Brain microvascular endothelial cell (primary cell): ENCODE data around the gene SRRM5.
A peak's percentile ranks its signal among the peaks of the same experiment; 100 is the strongest.

Experiments used
- DNase-seq: peaks from one replicate; pipeline ENCODE4 v3.0.0-alpha.2; 2020
- H3K27ac ChIP-seq: fragments of 250-450 bp; sonication (Bioruptor Pico); 2 replicates; pipeline ENCODE4 v1.5.1; 2020; ENCODE audit warnings: mild to moderate bottlenecking, moderate library complexity
- H3K27me3 ChIP-seq: fragments of 250-450 bp; sonication (Bioruptor Pico); replicated peaks from 2 replicates; pipeline ENCODE4 v1.5.1; 2020; ENCODE audit warnings: mild to moderate bottlenecking
- H3K36me3 ChIP-seq: fragments of 250-450 bp; sonication (Bioruptor Pico); replicated peaks from 2 replicates; pipeline ENCODE4 v1.5.1; 2020; ENCODE audit warnings: mild to moderate bottlenecking
- H3K4me3 ChIP-seq: 2 replicates; pipeline ENCODE4 v1.5.1; 2011; ENCODE audit warnings: low read depth, mild to moderate bottlenecking, control low read depth, low read length, moderate library complexity
- in situ Hi-C: cut with HindIII; loops from 2 replicates; pipeline ENCODE4 v1.10.0; 2017; ENCODE audit warnings: low sequenced_read_pairs, low pct_ligation_motif_present
- TF ChIP-seq, protein P1 (sequence below): IDR thresholded peaks from 2 replicates; pipeline ENCODE4 v1.5.1; 2011; ENCODE audit warnings: low read depth, mild to moderate bottlenecking, moderate library complexity, low read length, control low read depth, inconsistent platforms; ENCODE audit errors: missing control alignments

Gene SRRM5

GRCh38 chr19:43594710-43595604 lies 16.9 kb upstream of the SRRM5 start:
- no peaks in the 10 kb centered on the region for H3K27me3 ChIP-seq
- peak overlapping the region; percentile 100 for H3K27ac ChIP-seq
- peak overlapping the region; percentile 78 for H3K4me3 ChIP-seq
- in situ Hi-C loops, result no loop called here
- TF ChIP-seq, protein P1, sequence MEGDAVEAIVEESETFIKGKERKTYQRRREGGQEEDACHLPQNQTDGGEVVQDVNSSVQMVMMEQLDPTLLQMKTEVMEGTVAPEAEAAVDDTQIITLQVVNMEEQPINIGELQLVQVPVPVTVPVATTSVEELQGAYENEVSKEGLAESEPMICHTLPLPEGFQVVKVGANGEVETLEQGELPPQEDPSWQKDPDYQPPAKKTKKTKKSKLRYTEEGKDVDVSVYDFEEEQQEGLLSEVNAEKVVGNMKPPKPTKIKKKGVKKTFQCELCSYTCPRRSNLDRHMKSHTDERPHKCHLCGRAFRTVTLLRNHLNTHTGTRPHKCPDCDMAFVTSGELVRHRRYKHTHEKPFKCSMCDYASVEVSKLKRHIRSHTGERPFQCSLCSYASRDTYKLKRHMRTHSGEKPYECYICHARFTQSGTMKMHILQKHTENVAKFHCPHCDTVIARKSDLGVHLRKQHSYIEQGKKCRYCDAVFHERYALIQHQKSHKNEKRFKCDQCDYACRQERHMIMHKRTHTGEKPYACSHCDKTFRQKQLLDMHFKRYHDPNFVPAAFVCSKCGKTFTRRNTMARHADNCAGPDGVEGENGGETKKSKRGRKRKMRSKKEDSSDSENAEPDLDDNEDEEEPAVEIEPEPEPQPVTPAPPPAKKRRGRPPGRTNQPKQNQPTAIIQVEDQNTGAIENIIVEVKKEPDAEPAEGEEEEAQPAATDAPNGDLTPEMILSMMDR, result peak; percentile 99
- DNase-seq, result peak; percentile 45
- H3K36me3 ChIP-seq, result peaks cover 29% of the 10 kb centered on the region

DNA sequence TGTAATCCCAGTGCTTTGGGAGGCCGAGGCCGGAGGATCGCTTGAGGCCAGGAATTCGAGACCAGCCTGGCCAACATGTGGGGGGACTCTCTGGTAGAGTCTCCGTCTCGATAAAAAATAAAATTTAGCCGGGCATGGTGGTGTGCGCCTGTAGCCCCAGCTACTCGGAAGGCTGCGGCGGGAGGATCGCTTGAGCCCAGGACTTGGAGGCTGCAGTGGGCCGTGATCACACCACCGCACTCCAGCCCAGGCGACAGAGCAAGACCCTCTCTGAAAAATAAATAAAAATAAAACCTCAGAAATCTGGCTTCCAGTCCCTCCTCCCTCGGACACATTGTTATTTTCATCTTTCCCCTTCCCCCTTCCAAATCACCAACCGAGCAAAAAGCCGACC lies 16.3 kb upstream of the SRRM5 start:
- Histone ChIP-seq H3K4me3 (peak overlapping the region; percentile 78), H3K27me3 (no peaks in the 10 kb centered on the region), H3K36me3 (peaks cover 29% of the 10 kb centered on the region), H3K27ac (peak overlapping the region; percentile 100)
- DNase-seq, result no peak
- in situ Hi-C loops, result no loop called here
- TF ChIP-seq, protein P1, result no peak

GRCh38 chr19:43595999-43596841 lies 15.7 kb upstream of the SRRM5 start, which contains the start of the genes IRGQ and ZNF576:
IRGQ (minus strand) TSS chr19:43596134; CDS start chr19:43595338, 796 bp downstream.
ZNF576 (plus strand) TSS chr19:43596595; CDS start chr19:43597109, 514 bp downstream.
- peak within 1 kb of the TSS; percentile 83 for H3K4me3 ChIP-seq
- no peaks in the 10 kb centered on the region for H3K27me3 ChIP-seq
- TF ChIP-seq, protein P1, result no peak
- DNase-seq, result peak; percentile 99
- H3K36me3 ChIP-seq, result peaks cover 28% of the 10 kb centered on the region
- peak within 1 kb of the TSS; percentile 100 for H3K27ac ChIP-seq
- in situ Hi-C loops, result no loop called here

GRCh38 chr19:43596842-43597461 lies 14.9 kb upstream of the SRRM5 start:
- TF ChIP-seq, protein P1, result no peak
- Histone ChIP-seq H3K36me3 (peaks cover 26% of the 10 kb centered on the region), H3K27ac (peak overlapping the region; percentile 100), H3K27me3 (no peaks in the 10 kb centered on the region), H3K4me3 (peak overlapping the region; percentile 83)
- DNase-seq, result no peak
- in situ Hi-C loops, result no loop called here

DNA sequence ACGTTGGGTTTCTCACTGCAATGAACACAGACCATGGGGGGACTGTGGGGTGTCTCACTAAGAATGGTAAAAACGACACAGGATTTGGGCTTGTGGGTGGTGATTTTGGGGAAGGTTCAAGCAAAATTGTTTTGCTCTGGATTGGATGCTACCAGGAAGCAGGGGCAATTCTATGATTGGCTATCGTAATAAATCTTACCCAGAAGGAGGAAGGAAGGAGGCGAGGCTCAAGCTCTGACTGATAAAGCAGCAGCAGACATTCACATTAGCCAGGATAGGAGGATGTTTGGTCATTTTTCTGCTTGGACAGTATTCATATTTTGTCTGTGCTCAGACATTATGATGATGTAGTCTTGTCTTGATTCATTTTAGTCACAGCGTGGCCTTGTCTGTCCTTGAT lies 14.0 kb upstream of the SRRM5 start:
- Histone ChIP-seq H3K4me3 (no peak overlapping the region), H3K27ac (no peak overlapping the region)
- no peak for DNase-seq

More for the DNA sequence above, 14.0 kb upstream of the SRRM5 start:
- TF ChIP-seq, protein P1, result no peak
- H3K27me3 ChIP-seq, result no peaks in the 10 kb centered on the region
- H3K36me3 ChIP-seq, result peaks cover 17% of the 10 kb centered on the region
- in situ Hi-C loops, result no loop called here
